HG02759 (cell line): ENCODE results near the gene SH3RF1.

Source experiments
- ATAC-seq: cut with Tn5 transposase; IDR thresholded peaks from one replicate; pipeline ENCODE4 v1.9.1; 2021; ENCODE audit warnings: mild to moderate bottlenecking, moderate library complexity; ENCODE audit not compliant: unreplicated experiment

SH3RF1 gene

GRCh38 chr4:169252339-169253112, 18.2 kb downstream of the SH3RF1 start:
- peak; percentile 59 for ATAC-seq

DNA sequence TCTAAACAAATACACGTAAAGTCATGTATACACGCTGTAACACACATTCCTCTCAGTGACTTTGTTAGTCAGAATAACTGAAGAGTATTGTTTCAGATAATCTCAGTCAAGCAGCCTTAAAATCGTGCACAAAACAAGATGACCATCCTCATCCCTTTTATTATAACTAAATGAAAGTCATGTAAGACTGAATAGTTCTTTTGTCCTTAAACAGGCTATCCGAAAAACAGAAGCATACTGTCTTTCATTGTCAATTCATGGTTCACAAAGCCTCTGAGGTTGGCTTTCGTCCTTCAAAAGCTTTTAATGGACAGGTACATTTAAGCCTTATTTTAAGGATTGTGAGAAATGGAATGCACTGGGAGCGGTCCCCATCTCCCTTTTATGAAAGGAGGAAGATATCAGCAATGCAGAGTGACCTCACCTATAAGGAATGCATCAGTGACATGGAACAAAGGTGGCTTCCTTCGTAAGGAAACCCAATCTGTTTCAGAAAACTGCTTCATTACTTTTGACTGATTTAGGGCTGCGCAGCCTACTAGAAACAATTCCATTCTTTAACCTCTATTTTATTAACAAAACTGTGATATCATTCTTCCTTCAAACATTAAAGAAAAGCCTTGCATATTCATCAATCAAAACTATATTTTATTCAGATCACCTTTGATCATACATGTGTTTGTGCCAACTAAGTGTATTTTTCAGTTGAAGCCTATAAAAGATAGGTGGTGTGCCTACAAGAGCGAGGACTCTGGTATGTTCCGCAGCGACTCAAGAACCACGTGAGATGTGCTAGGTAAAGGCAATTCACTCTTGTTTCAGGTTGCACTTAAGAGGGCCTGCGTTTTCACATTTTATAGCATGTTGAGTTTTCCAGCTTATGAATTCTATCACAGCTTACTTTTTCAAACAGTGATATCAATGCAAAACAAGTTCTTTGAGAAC, 19.2 kb downstream of the SH3RF1 start:
- ATAC-seq = no peak

GRCh38 chr4:169250796-169251195, 20.0 kb downstream of the SH3RF1 start:
- ATAC-seq = no peak

- ATAC-seq = no peak
Observed at GRCh38 chr4:169249999-169250398, 20.8 kb downstream of the SH3RF1 start.

DNA sequence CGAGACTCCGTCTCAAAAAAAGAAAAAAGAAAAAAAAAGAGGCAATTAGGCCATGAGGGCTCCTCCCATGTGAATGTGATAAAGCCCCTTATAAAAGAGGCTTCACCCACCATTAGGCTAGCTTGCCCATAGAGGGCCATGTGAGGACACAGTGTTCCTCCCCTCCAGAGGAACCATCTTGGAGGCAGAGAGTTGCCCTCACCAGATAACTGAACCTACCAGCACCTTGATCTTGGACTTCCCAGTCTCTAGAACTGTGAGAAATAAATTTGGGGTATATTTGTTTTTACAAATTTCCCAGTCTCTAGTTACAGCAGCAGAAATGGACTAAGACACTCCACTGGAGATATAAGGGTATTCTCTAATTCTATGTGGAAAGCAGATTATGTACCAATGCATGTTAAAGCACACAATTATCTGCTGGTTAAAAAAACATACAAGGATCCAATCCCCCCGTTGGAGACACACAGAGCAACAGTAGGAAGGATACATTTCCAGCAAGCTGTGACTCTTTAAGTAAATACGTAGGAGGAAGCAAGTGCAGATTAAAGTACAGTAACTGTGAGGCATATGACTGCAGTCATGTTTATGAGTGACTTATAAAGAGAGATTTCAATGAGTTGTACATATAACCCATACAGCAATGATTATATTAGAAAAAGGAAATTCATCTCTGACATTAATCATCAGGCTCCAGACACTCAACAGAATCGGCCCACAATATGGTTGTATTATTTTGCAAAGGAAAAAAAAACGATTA, 21.4 kb downstream of the SH3RF1 start:
- ATAC-seq = peak; percentile 71

DNA sequence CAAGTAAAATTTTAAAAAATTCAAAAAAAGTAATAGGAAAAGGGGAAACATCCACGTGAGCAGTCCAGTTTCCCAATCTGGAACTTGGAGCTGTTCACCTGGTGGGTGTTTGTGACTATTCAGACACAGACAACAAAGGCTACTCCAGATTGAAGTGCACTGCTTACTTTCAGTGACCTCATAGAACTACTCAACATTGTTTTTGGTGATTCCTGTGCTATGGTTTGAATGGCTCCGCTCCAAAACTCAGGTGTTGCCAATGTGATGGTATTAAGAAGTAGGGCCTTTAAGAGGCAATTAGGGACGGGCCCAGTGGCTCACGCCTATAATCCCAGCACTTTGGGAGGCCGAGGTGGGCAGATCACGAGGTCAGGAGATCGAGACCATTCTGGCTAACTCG, 22.1 kb downstream of the SH3RF1 start:
- no peak for ATAC-seq

DNA sequence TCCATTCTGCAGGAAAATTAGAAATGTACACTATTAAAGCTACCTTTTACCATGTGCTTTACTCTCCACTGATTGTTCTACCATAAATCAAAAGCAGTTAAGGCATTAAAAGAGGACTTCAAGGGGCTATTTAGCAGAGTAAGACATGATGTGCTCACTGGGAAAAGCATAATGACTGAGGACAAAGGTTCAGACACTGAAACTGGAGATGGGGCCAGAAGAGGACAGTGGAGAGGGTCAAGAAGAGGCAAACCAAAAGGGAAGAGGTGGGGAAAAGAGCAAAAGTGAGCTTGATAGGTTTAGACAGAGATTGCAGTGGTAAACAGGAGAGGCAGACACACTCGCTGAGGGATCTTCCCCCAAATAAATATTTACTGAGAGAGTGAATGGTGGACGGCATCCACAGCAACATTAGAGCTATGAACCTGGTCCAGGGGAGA, 23.8 kb downstream of the SH3RF1 start:
- ATAC-seq = no peak

GRCh38 chr4:169246279-169246678, 24.5 kb downstream of the SH3RF1 start:
- ATAC-seq = no peak

- no peak for ATAC-seq
Observed at GRCh38 chr4:169245061-169245460, 25.7 kb downstream of the SH3RF1 start.

DNA sequence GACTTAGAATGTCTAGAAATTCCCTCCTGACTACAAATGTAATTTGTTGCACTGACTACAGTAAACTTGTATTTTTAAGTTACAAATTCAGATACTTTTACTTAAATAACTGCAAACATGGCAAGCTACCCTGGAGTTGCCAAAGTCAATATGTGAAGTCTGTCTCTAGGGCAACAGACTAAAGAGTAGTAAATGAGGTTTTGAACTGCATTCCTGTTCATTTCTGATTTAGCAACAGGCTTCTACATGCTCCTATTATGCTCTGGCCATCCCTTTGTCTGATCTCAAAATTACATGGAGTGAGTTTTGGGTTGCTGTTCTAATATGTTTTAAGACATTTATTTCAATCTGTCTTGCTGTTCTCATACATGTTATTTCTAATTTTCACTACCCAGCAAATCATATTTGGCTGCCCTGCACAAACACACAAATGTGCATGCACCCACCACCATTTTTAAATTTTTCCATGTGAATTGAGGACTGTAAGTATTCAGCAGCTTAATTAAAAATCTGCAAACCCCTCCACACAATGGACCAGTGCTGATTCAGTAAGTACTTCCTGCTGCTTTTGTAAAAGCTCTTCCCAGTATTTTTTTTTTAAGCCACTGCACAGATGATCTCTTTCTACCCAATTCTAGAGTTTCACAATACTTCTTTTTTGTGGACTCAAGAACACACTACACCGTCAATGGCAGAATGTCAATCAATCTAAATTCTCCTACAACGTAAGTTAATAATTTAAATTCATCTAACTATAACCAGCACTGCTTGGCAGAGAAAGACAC, 26.7 kb downstream of the SH3RF1 start:
- ATAC-seq = no peak

DNA sequence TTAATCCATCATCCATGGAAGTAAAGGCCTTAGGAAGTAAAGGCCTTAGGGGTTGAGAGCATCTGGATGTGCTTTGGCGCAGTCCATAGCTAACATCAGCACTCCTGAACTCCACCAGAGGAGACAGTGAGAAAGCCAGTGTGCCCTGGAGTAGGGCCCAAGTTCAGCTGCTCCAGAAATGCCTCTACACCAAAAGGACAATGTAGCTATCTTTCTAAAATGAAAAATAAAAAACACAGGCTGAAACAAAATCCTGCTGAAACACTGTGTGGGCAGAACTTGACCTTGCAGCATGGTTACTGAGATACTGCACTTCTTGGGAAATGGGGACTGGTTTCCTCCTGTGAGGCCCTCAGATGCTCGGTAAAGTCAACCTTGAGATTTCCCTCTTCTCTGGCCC, 29.3 kb downstream of the SH3RF1 start:
- no peak for ATAC-seq

DNA sequence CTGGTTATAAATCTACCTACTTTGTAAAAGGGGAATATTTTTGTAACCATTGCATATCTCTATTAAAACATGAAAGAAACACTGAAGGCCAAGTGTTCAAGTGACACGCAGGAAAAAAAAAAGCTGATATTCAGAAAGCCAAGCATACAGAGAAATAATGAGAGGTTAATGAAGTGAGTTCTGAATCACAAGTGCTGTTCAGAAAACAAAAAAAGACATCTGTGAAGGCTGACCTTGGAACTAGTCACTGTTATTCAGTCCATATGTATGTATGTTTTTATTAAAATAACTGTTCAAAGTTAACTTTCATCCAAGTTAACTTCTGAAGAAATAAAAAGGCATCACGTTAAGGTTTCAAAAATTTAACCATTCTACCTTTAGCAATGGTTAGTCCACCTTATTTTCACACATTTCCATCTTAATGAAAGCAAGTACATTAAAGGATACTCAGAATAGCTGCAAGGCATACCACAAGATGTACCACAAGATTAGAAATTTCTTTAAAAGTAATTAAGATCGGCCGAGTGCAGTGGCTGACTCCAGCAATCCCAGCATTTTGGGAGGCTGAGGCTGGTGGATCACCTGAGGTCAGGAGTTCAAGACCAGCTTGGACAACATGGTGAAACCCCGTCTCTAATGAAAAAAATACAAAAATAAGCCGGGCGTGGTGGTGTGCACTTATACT, 31.4 kb downstream of the SH3RF1 start:
- no peak for ATAC-seq

- ATAC-seq = no peak
Observed at GRCh38 chr4:169238445-169238844, 32.3 kb downstream of the SH3RF1 start.

- ATAC-seq = no peak
Observed at GRCh38 chr4:169236873-169237626, 33.7 kb downstream of the SH3RF1 start.

- ATAC-seq = no peak
Observed at GRCh38 chr4:169236078-169236477, 34.7 kb downstream of the SH3RF1 start.

- no peak for ATAC-seq
Observed at GRCh38 chr4:169234137-169234855, 36.5 kb downstream of the SH3RF1 start.

GRCh38 chr4:169233691-169234090, 37.1 kb downstream of the SH3RF1 start:
- no peak for ATAC-seq

GRCh38 chr4:169231647-169232262, 39.0 kb downstream of the SH3RF1 start:
- ATAC-seq = no peak
